Central memory CD4-positive, alpha-beta T cell (primary cell): ENCODE measurements around the gene NTNG1.

Experiments used
- DNase-seq: peaks from one replicate; pipeline ENCODE4 v3.0.0; 2022

The NTNG1 gene

GRCh38 chr1:107264007-107264406 is 123.2 kb downstream of the NTNG1 start:
- no peak for DNase-seq

DNA sequence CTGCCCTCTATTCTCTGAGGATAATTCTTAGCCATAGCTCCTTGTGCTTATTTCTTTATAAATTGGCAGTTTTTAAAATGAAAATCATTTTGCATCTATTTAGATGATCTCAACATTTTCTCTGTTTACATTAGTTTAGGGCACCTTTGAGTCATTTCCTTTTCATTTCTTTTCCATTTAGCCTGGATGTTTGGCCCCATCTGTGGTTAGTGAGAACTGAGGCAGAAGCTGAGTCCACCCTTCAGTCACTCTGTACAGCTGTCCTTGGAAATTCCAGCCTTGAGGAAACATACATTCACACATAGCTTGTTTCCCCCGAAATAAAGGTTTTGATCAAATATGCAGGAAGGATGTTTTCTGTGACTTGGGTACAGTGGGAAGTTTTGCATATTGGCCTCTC is 123.7 kb downstream of the NTNG1 start:
- DNase-seq, result no peak

DNA sequence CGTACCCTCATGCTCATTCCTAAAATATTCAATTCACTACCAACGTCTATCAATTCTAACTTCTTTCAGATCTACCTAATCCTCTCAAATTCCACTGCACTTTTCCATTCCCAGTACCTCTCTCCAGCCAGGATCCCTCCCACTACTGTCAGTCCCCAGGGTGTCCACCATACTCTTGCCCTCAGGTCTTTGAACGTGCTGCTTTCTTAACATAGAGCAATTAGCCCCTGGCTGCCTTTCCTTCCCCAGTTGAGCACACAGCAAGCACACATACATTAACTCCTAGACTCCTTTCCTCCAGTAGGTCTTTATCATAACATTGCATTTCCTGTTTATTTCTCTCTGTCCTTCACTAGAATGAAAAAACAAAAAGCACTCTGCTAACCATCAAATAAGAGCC is 126.7 kb downstream of the NTNG1 start:
- no peak for DNase-seq

- no peak for DNase-seq
Observed at GRCh38 chr1:107272321-107272720, 131.5 kb downstream of the NTNG1 start.

- no peak for DNase-seq
Observed at GRCh38 chr1:107273515-107273914, 132.7 kb downstream of the NTNG1 start.

DNA sequence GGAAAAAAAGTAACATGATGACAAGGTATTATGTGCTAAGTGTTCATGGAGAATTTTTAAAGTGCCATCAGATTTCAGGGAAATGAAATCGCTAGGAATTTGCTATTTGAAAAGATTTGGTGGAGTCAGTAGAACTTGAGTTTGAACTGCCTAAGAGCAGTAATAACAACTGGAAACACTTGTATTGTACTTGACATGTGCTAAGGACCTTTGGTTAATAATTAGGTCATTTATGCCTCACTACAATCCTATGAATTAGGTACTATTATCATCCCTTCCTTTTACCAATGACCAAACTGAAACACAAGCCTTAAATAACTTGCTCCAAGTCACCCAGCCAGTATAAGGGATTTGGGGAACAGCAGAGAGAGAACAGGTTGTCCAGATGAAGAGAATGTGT is 133.4 kb downstream of the NTNG1 start:
- DNase-seq, result no peak

GRCh38 chr1:107276247-107276646 is 135.4 kb downstream of the NTNG1 start:
- no peak for DNase-seq

DNA sequence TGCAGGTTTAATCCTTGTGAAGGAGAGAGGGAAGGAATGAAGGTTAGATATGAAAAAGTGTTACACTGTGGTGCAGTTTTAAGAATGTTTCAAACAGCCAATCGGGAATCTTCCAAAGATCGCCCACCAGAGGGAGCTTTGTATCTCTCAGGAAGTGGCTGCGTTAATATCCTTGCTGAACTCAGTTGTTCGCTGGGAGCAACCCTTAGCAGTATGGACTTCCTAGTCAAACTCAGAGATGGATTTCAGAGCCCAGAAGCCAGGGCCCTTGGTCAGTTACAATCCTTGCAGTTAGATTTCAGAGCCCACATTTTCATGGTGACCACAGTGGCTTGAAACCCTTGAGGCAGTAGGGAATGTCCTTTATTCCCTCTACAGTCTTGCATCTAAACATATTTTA is 136.2 kb downstream of the NTNG1 start:
- no peak for DNase-seq

- DNase-seq, result no peak
Observed at GRCh38 chr1:107286125-107286524, 145.3 kb downstream of the NTNG1 start.

- DNase-seq, result no peak
Observed at GRCh38 chr1:107291987-107292386, 151.1 kb downstream of the NTNG1 start.

- DNase-seq, result no peak
Observed at GRCh38 chr1:107293901-107294613, 153.2 kb downstream of the NTNG1 start.

DNA sequence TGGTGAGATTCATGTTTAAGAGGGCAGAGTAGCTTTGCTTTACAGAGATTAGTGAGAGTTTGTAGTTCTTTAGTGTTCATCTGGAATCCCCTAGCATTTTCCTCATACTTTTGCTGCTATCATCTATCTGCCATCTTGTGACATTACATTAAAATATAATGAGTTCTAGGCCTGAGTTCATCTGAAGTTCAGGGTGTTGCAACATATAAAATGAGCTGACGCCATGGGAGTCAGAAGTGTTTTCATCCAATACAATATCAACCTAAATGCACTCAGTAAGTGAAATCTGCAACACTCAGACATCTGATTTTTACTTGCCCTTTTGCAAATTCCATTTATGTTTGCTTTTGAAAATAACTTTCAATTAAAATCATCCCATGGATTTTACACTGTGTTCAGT is 153.8 kb downstream of the NTNG1 start:
- DNase-seq, result no peak

- DNase-seq, result no peak
Observed at GRCh38 chr1:107297681-107298080, 156.8 kb downstream of the NTNG1 start.

DNA sequence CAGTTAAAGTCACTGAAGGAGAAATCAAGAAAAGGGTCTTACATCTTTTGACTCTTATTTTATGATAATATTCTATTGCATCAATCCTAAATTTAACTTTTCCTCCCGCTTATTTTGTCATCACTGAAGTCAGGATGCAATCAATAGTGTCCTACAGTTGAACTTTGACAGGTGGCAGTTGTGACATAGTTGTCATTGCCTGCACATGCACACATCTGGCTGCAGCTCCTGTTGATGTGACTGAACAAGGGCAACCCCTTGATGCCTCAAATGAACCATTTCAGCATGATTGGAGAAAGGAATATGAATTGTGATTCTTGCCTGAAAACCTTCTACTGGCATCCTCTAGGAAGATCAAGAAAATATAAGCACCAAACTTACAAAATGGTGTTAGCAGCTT is 157.7 kb downstream of the NTNG1 start:
- DNase-seq, result no peak

GRCh38 chr1:107299521-107299920 is 158.7 kb downstream of the NTNG1 start:
- no peak for DNase-seq

DNA sequence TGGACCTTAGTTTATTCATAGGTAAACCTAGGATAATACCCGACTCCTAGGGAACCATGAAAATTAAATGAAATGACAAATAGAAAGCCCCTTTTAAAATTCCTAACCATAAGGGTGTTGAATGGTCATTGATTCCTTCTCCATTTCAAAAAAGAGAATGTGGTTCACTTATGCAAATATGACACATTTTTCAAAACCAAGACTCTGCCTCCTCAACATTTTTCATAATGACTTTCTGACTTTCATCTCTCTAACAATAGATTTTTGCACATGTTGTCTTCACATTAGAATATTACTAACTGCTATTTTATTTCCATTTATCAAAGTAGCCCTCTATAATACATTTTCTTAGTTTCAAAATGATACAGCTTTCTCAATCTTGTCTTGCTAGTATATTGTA is 169.1 kb downstream of the NTNG1 start:
- no peak for DNase-seq

GRCh38 chr1:107315652-107316051 is 174.8 kb downstream of the NTNG1 start:
- no peak for DNase-seq

GRCh38 chr1:107318932-107319331 is 178.1 kb downstream of the NTNG1 start:
- DNase-seq, result no peak

GRCh38 chr1:107323784-107324183 is 182.9 kb downstream of the NTNG1 start:
- DNase-seq, result no peak

GRCh38 chr1:107326824-107327445 is 186.1 kb downstream of the NTNG1 start:
- DNase-seq, result no peak

DNA sequence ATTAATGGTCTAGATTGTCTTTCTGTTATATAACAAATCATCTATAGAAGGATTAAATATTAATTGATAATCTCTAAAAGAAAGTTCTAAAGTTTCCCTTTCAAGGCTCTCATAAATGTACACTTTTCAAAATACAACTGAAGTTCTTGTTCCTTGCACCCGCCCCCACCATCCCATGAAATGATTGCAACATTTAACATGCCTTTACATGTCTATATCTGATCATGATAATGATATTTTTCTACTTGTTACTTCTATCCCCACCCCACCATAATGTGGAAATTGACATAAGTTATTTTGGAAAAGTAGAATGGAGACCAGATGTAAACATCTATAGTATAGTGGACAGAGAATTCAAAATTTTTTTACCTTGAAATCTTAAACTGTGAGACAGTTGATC is 186.6 kb downstream of the NTNG1 start:
- DNase-seq, result no peak

GRCh38 chr1:107328087-107328486 is 187.2 kb downstream of the NTNG1 start:
- DNase-seq, result no peak

- no peak for DNase-seq
Observed at GRCh38 chr1:107339775-107340174, 198.9 kb downstream of the NTNG1 start.

GRCh38 chr1:107342316-107342715 is 201.5 kb downstream of the NTNG1 start:
- DNase-seq, result no peak

GRCh38 chr1:107342768-107343167 is 201.9 kb downstream of the NTNG1 start:
- no peak for DNase-seq
